Panc1 (cell line): ENCODE results near the gene ITGB1. TPM values are rescaled to one million over a fixed set of nuclear protein-coding genes. Genes with fewer than 3 reads are reported as not detected.
"Not testable (repeated sequence)": the region's sequence is repeated elsewhere in the genome, so short reads cannot be mapped to it uniquely, and the experiment has no call there.

Experiments used
- ATAC-seq: fragments of 200-7000 bp; cut with Tn5 transposase; 2 replicates; pipeline ENCODE4 v1.9.1; 2020; ENCODE audit warnings: mild to moderate bottlenecking, moderate library complexity
- BruUV-seq: library from RNA; stranded (reverse); fragments of 400-500 nt; replicated peaks from 2 replicates; lab custom pipeline; 2021; lab: Mats Ljungman, UMichigan
- CTCF ChIA-PET: fragments of 300-600 bp; sonication (Branson Sonifier 250); formaldehyde crosslinking; loops from one replicate; lab custom pipeline; 2022; ENCODE audit warnings: antibody characterized with exemption; lab: Charles Lee
- POLR2A ChIA-PET: fragments of 300-600 bp; sonication (Branson Sonifier 250); formaldehyde crosslinking; loops from one replicate; lab custom pipeline; 2022; ENCODE audit warnings: antibody characterized with exemption; lab: Charles Lee
- DNase-seq: peaks from one replicate; pipeline ENCODE4 v3.0.0-alpha.2; 2010; ENCODE audit warnings: low read depth, low spot score
- H3K27ac ChIP-seq: 2 replicates; pipeline ENCODE4 v1.5.1; 2011; ENCODE audit warnings: mild to moderate bottlenecking, low read length, inconsistent platforms
- H3K27me3 ChIP-seq: fragments of 200-500 bp; sonication (Bioruptor generic); 2 replicates; pipeline ENCODE4 v1.6.0; 2014; ENCODE audit warnings: low read length, inconsistent platforms; ENCODE audit not compliant: control insufficient read depth, insufficient read depth
- H3K36me3 ChIP-seq: fragments of 200-500 bp; sonication (Bioruptor generic); 2 replicates; pipeline ENCODE4 v1.5.1; 2014; ENCODE audit warnings: inconsistent platforms, mild to moderate bottlenecking, low read length, moderate library complexity; ENCODE audit not compliant: control insufficient read depth, insufficient read depth
- H3K4me1 ChIP-seq: 2 replicates; pipeline ENCODE4 v1.5.1; 2011; ENCODE audit warnings: inconsistent platforms, mild to moderate bottlenecking, low read length, moderate library complexity; ENCODE audit not compliant: control insufficient read depth, insufficient read depth
- H3K4me3 ChIP-seq, 2 experiments: 2 replicates each; pipeline ENCODE4 v1.5.1; 2011 to 2012; ENCODE audit warnings: low read depth in 2 of 2, low read length in 2 of 2, mild to moderate bottlenecking in 2 of 2, inconsistent platforms in 1 of 2, moderate library complexity in 1 of 2
- H3K9me3 ChIP-seq: fragments of 200-500 bp; sonication (Bioruptor generic); 2 replicates; pipeline ENCODE4 v1.5.1; 2014; ENCODE audit warnings: low read depth, mild to moderate bottlenecking, inconsistent platforms, low read length, moderate library complexity; ENCODE audit not compliant: control insufficient read depth, insufficient read depth
- POLR2AphosphoS5 ChIP-seq: IDR thresholded peaks from 2 replicates; pipeline ENCODE4 v1.6.1; 2012; ENCODE audit warnings: mild to moderate bottlenecking, low read depth, low read length, moderate library complexity
- SIN3A ChIP-seq: IDR thresholded peaks from 2 replicates; pipeline ENCODE4 v1.6.1; 2012; ENCODE audit warnings: low read depth, mild to moderate bottlenecking, low read length, moderate library complexity, borderline replicate concordance; ENCODE audit not compliant: insufficient read depth
- TCF7L2 ChIP-seq: IDR thresholded peaks from 2 replicates; pipeline ENCODE4 v1.6.1; 2011; ENCODE audit warnings: mild to moderate bottlenecking, low read depth, low read length, inconsistent platforms
- in situ Hi-C: cut with HindIII; loops from 2 replicates; pipeline ENCODE4 v1.10.0; 2016; ENCODE audit warnings: low sequenced_read_pairs, low pct_unique_long_range_greater_than_20kb
- intact Hi-C: fragments of 100-400 bp; cut with micrococcal nuclease; formaldehyde crosslinking; loops from one replicate; pipeline ENCODE4 v1.10.0; 2022; ENCODE audit not compliant: unreplicated experiment
- total RNA-seq: library from RNA; stranded (reverse); gene quantifications from one replicate; pipeline ENCODE4 v1.2.1, GENCODE V29; 2021; ENCODE audit not compliant: unreplicated experiment
- TF ChIP-seq, protein P1 (sequence below): fragments of 450-650 bp; IDR thresholded peaks from 2 replicates; pipeline ENCODE4 v1.5.1; 2017; ENCODE audit warnings: mild to moderate bottlenecking
- TF ChIP-seq, protein P2 (sequence below), 2 experiments: IDR thresholded peaks; 2 replicates each; pipeline ENCODE4 v1.6.1; 2011 to 2012; ENCODE audit warnings: low read depth in 2 of 2, control low read depth in 1 of 2, low read length in 1 of 2, mild to moderate bottlenecking in 1 of 2, moderate library complexity in 1 of 2; ENCODE audit not compliant: insufficient read depth in 1 of 2

Gene ITGB1
- total RNA-seq, 1 experiment from 2014 or later: 803 TPM

DNA sequence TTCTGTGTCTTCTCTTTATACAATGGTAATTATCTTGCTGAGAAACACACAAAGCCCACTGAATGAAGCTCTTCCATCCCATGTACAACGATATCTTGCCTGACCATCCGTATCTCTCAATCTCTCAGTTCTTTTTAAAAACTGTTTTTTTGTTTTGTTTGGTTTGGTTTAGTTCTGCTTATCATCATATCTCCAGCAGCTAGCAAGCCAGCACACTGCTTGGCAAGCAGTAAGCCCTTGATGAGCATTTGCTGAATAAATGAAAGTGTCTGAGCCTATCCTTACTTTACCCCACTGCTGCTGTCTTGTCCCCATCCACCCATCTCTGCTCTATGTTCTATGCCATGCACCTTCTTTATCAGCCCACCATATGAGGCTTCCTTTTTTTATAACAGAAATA, 34.2 kb downstream of the ITGB1 start:
- in situ Hi-C loops: no loop called here
- peaks cover 17% of the 10 kb centered on the region for H3K4me1 ChIP-seq
- no peaks in the 10 kb centered on the region for H3K27me3 ChIP-seq
- BruUV-seq: no TSS peak
- no peaks in the 10 kb centered on the region for H3K9me3 ChIP-seq
- H3K4me3 ChIP-seq: no peak overlapping the region
- H3K27ac ChIP-seq: peak overlapping the region; percentile 65
- H3K36me3 ChIP-seq: peaks cover 78% of the 10 kb centered on the region
- POLR2A ChIA-PET: no interaction called here
- DNase-seq (no peak), ATAC-seq (no peak)
- intact Hi-C loops: no loop called here
- TF ChIP-seq, protein P1, sequence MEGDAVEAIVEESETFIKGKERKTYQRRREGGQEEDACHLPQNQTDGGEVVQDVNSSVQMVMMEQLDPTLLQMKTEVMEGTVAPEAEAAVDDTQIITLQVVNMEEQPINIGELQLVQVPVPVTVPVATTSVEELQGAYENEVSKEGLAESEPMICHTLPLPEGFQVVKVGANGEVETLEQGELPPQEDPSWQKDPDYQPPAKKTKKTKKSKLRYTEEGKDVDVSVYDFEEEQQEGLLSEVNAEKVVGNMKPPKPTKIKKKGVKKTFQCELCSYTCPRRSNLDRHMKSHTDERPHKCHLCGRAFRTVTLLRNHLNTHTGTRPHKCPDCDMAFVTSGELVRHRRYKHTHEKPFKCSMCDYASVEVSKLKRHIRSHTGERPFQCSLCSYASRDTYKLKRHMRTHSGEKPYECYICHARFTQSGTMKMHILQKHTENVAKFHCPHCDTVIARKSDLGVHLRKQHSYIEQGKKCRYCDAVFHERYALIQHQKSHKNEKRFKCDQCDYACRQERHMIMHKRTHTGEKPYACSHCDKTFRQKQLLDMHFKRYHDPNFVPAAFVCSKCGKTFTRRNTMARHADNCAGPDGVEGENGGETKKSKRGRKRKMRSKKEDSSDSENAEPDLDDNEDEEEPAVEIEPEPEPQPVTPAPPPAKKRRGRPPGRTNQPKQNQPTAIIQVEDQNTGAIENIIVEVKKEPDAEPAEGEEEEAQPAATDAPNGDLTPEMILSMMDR: no peak
- TF ChIP-seq POLR2AphosphoS5 (no peak), TCF7L2 (no peak), SIN3A (no peak)
- TF ChIP-seq, protein P2, sequence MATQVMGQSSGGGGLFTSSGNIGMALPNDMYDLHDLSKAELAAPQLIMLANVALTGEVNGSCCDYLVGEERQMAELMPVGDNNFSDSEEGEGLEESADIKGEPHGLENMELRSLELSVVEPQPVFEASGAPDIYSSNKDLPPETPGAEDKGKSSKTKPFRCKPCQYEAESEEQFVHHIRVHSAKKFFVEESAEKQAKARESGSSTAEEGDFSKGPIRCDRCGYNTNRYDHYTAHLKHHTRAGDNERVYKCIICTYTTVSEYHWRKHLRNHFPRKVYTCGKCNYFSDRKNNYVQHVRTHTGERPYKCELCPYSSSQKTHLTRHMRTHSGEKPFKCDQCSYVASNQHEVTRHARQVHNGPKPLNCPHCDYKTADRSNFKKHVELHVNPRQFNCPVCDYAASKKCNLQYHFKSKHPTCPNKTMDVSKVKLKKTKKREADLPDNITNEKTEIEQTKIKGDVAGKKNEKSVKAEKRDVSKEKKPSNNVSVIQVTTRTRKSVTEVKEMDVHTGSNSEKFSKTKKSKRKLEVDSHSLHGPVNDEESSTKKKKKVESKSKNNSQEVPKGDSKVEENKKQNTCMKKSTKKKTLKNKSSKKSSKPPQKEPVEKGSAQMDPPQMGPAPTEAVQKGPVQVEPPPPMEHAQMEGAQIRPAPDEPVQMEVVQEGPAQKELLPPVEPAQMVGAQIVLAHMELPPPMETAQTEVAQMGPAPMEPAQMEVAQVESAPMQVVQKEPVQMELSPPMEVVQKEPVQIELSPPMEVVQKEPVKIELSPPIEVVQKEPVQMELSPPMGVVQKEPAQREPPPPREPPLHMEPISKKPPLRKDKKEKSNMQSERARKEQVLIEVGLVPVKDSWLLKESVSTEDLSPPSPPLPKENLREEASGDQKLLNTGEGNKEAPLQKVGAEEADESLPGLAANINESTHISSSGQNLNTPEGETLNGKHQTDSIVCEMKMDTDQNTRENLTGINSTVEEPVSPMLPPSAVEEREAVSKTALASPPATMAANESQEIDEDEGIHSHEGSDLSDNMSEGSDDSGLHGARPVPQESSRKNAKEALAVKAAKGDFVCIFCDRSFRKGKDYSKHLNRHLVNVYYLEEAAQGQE (IDR thresholded peaks at IDR 0.05; ENCODE audit: insufficient read depth in 1 of 2, low read depth in 2 of 2, low read length in 1 of 2): no peak
- CTCF ChIA-PET: no interaction called here

DNA sequence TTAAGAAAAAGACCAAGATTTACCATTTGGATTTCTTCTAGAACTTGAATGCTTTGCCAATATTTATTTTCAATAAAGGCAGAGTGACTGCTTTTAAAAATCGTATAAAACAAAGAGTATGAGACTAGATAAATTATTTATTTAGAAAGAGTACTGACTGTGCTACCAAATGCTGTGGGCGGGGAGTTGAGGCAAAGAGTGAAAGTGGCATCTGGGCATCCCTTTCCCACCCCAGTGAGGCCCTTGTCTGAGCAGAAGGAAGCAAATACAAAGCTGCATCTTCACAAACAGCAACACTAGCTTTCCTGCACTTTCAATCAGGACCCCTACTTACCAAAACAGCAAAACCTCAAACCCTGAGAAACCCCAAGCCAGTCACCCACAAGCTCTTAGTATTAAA, 34.9 kb downstream of the ITGB1 start:
- H3K4me1 ChIP-seq: peaks cover 12% of the 10 kb centered on the region; the same call in 1 of the 2 replicates
- BruUV-seq: no TSS peak
- peaks cover 78% of the 10 kb centered on the region for H3K36me3 ChIP-seq
- no peak for TF ChIP-seq TCF7L2
- TF ChIP-seq SIN3A: no peak
- intact Hi-C loops: no loop called here
- H3K27ac ChIP-seq: peak overlapping the region; percentile 65
- in situ Hi-C loops: no loop called here
- no peaks in the 10 kb centered on the region for H3K27me3 ChIP-seq
- ChIA-PET POLR2A (no interaction called here), CTCF (no interaction called here)
- ATAC-seq: no peak
- H3K9me3 ChIP-seq: no peaks in the 10 kb centered on the region
- H3K4me3 ChIP-seq: no peak overlapping the region
- no peak for DNase-seq

DNA sequence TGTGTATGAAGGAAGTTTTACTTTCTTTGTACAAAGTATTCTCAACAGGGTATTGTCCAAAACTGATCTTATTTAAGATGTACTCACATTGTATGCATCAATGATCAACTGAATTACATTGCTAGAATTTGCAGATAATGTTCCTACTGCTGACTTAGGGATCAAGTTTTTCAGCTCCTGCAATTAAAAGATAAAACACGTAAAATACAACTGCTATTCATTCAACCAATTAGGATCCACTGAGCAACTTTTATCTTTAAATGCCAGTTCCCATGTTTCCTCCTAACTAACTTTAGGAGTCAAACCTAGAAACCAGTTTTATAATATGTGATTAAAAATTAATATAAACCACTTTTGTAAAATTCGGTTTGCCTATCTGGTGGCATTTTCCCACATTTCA, 35.9 kb downstream of the ITGB1 start:
- Histone ChIP-seq H3K4me3 (no peak overlapping the region), H3K27ac (0 out of 2 replicates have a peak overlapping the region, but pooled peaks have one; percentile 12), H3K36me3 (peaks cover 70% of the 10 kb centered on the region), H3K4me1 (peaks cover 12% of the 10 kb centered on the region; the same call in 1 of the 2 replicates), H3K9me3 (no peaks in the 10 kb centered on the region), H3K27me3 (no peaks in the 10 kb centered on the region)
- no TSS peak for BruUV-seq
- no peak for ATAC-seq
- TF ChIP-seq, protein P2 (IDR thresholded peaks at IDR 0.05; ENCODE audit: insufficient read depth in 1 of 2, low read depth in 2 of 2, low read length in 1 of 2): no peak
- TF ChIP-seq SIN3A: no peak
- TF ChIP-seq, protein P1: no peak
- no peak for TF ChIP-seq TCF7L2
- CTCF ChIA-PET: no interaction called here
- intact Hi-C loops: no loop called here
- POLR2A ChIA-PET: no interaction called here
- in situ Hi-C loops: no loop called here
- no peak for DNase-seq

DNA sequence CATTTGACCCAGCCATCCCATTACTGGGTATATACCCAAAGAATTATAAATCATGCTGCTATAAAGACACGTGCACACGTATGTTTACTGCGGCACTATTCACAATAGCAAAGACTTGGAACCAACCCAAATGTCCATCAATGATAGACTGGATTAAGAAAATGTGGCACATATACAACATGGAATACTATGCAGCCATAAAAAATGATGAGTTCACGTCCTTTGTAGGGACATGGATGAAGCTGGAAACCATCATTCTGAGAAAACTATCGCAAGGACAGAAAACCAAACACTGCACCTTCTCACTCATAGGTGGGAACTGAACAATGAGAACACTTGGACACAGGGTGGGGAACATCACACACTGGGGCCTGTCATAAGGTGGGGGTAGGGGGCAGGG, 40.2 kb downstream of the ITGB1 start:
- BruUV-seq, DNase-seq, in situ Hi-C loops: not testable (repeated sequence)

More for the DNA sequence above, 40.2 kb downstream of the ITGB1 start:
- ATAC-seq, H3K27ac ChIP-seq, POLR2A ChIA-PET, H3K27me3 ChIP-seq, CTCF ChIA-PET, H3K4me3 ChIP-seq, H3K4me1 ChIP-seq, H3K9me3 ChIP-seq, intact Hi-C loops: not testable (repeated sequence)
- H3K36me3 ChIP-seq: peaks cover 38% of the 10 kb centered on the region
